Measurements from ENCODE around the gene TRNT1. TPM values are rescaled to one million over a fixed set of nuclear protein-coding genes. Genes with fewer than 3 reads are reported as not detected.

The TRNT1 gene
- total and polyA plus RNA-seq, 9 donors: 8.5 to 29.0 (median 15.5) TPM

GRCh38 chr3:3117651-3118050 lies 9.1 kb upstream of the TRNT1 start:
- no peak for TF ChIP-seq EP300 (IDR thresholded peaks at IDR 0.05)
- TF ChIP-seq POLR2A (IDR thresholded peaks at IDR 0.05): no peak
- TF ChIP-seq CTCF (IDR thresholded peaks at IDR 0.05): no peak
- no peak overlapping the region for H3K4me3 ChIP-seq
- WGBS, 3 donors: 83 to 88% (median 84%) methylated on average over 2 of the region's 2 CpGs
- H3K27me3 ChIP-seq: no peaks in the 10 kb centered on the region
- H3K4me1 ChIP-seq (ENCODE audit: insufficient read depth): no peaks in the 10 kb centered on the region
- H3K36me3 ChIP-seq: no peaks in the 10 kb centered on the region
- no peaks in the 10 kb centered on the region for H3K9me3 ChIP-seq
- DNase-seq: no peak
- no peak overlapping the region for H3K27ac ChIP-seq
- intact Hi-C loops (cut with DNase I): no loop called here

GRCh38 chr3:3119393-3119851 lies 7.3 kb upstream of the TRNT1 start:
- no peaks in the 10 kb centered on the region for H3K4me1 ChIP-seq (ENCODE audit: insufficient read depth)
- WGBS, 3 donors: 43 to 56% (median 47%) methylated on average over 4 of the region's 4 CpGs
- H3K9me3 ChIP-seq: no peaks in the 10 kb centered on the region
- H3K36me3 ChIP-seq: no peaks in the 10 kb centered on the region
- intact Hi-C loops (cut with DNase I): no loop called here
- no peak overlapping the region for H3K27ac ChIP-seq
- TF ChIP-seq POLR2A (IDR thresholded peaks at IDR 0.05): no peak
- H3K4me3 ChIP-seq: no peak overlapping the region
- H3K27me3 ChIP-seq: no peaks in the 10 kb centered on the region
- no peak for DNase-seq

- no peaks in the 10 kb centered on the region for H3K4me1 ChIP-seq (ENCODE audit: insufficient read depth)
- H3K27me3 ChIP-seq: no peaks in the 10 kb centered on the region
- no peaks in the 10 kb centered on the region for H3K9me3 ChIP-seq
- TF ChIP-seq EP300 (IDR thresholded peaks at IDR 0.05) (no peak), CTCF (IDR thresholded peaks at IDR 0.05) (no peak), POLR2A (IDR thresholded peaks at IDR 0.05) (no peak)
- WGBS, 3 donors: 77 to 87% (median 85%) methylated on average over 24 of the region's 24 CpGs
- peak overlapping the region; percentile 57 to 82 for H3K27ac ChIP-seq
- DNase-seq: peak in 4 of 5 donors; percentile 20 to 40 (median 38)
- intact Hi-C loops (cut with DNase I): no loop called here
- H3K4me3 ChIP-seq: peak overlapping the region; percentile 77
- H3K36me3 ChIP-seq: no peaks in the 10 kb centered on the region
Measured at GRCh38 chr3:3125977-3126376, 763 bp upstream of the TRNT1 start.

- Histone ChIP-seq H3K27me3 (no peaks in the 10 kb centered on the region), H3K27ac (peak overlapping the region; percentile 57 to 82), H3K4me3 (peak overlapping the region; percentile 77), H3K36me3 (no peaks in the 10 kb centered on the region), H3K4me1 (ENCODE audit: insufficient read depth) (no peaks in the 10 kb centered on the region), H3K9me3 (no peaks in the 10 kb centered on the region)
- intact Hi-C loops (cut with DNase I): no loop called here
- no peak for TF ChIP-seq CTCF (IDR thresholded peaks at IDR 0.05)
- no peak for TF ChIP-seq EP300 (IDR thresholded peaks at IDR 0.05)
- no peak for TF ChIP-seq POLR2A (IDR thresholded peaks at IDR 0.05)
- DNase-seq: no peak
- 37 to 42% (median 39%) methylated on average over 20 of the region's 20 CpGs for WGBS, 3 donors
Measured at GRCh38 chr3:3127432-3128010, 781 bp downstream of the TRNT1 start.

- 75 to 77% (median 76%) methylated on average over 5 of the region's 5 CpGs for WGBS, 3 donors
- Histone ChIP-seq H3K4me3 (no peak overlapping the region), H3K9me3 (no peaks in the 10 kb centered on the region), H3K27me3 (no peaks in the 10 kb centered on the region), H3K4me1 (ENCODE audit: insufficient read depth) (no peaks in the 10 kb centered on the region), H3K27ac (no peak overlapping the region), H3K36me3 (no peaks in the 10 kb centered on the region)
- intact Hi-C loops (cut with DNase I): no loop called here
- TF ChIP-seq POLR2A (IDR thresholded peaks at IDR 0.05): no peak
- TF ChIP-seq CTCF (IDR thresholded peaks at IDR 0.05): no peak
- TF ChIP-seq EP300 (IDR thresholded peaks at IDR 0.05): no peak
- no peak for DNase-seq
Measured at GRCh38 chr3:3129579-3129978, 2.8 kb downstream of the TRNT1 start.

Data from ovary (tissue), 9 donors.